Measurements from ENCODE around the gene HLX.

HLX gene

GRCh38 chr1:220884109-220884980, 5.1 kb downstream of the HLX start:
- no peak for DNase-seq

DNA sequence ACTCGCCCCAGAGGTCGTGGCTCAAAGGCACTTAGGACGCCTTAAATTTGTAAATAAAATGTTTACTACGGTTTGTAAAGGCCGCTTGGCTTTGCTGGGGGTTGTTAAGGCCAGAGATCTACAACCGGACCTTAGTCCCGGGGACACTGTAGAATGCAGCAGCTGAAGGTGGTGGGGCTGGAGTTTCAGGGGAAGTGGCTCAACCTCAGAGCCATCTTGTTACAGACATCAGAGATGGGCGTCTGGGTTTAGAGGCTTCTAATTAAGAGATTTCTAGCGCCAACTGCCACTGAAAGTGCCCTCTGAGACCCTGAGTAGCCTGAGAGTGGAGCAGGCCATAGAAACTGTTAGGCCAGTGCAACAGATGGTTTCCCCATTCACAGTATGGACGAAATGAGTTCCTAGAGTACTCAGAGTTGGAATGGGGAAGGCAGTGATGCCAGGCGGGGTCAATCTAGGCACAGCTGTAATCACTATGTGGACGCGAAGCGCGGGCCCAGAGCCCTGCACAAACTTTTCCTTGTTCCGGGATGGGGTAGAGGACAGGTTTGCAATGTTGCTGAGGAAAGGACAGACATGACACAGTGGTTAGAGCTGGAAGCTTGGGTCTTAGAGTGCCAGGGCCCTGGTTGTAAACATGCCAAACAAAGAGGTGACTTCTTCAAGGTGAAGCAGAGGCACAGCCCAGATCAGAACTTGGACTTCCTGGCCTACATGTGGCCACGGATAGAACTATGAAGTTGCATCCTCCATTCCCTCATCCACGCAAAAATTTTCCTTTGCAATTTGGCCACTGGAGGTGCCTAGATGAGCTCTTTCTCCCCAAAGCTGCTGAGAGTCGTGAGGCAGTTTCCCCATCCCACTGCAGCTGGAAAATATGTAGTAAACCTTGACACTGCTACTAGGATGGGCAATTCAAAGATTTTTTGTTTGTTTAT, 6.0 kb downstream of the HLX start:
- no peak for DNase-seq

- no peak for DNase-seq
These were observed 6.7 kb downstream of the HLX start for GRCh38 chr1:220885971-220886370.

DNA sequence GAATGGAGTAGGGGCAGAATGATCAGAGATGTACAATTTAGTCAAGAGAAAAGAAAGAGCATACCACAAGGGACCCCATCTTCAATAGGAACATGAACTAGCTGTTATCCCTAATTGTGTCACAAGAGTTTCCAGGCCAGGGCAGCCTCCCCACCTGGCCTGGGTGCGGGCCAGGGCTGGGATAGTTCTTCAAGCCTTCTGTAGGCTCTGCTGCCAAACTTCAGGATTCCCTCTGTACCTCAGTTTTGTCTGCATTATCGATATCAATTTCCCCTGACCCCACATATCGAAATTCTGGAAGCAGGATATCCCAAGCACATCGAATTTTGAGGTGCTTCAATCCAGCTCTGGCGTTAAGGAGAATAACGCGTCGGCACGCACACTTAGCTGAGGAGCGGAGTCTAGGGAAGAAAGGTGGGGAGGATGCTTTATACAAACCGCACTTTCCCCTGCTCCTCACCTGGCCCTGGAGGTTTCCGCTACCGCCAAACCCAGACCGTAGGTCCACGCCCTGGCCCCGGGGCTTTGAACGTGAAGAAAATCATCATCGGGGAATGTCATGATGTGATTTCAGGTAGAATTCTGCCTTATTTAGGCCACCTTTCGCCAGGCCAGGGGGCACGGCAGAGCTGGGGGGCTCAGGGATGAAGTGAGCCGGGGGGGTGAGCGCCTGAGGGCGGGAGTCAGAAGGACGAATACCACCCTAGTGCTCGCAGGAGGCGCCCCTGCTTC, 7.4 kb downstream of the HLX start:
- no peak for DNase-seq

DNA sequence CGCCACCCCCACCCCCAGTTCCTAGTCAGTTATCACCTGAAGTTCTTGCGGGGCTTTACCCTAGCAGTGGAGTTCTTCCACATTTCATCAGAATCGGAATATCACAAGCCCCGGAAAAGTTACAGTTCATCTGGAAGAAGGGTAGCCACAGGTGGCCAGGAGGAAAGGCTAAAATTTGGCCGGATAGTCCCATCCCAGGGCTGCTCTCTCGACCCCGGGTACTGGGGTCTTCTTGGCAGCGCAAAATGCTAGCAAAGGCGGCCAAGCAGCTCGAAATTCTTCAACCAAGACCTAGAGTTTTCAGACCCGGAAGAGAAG, 7.9 kb downstream of the HLX start:
- no peak for DNase-seq

- peak; percentile 79 for DNase-seq
These were observed 8.5 kb downstream of the HLX start for GRCh38 chr1:220887520-220888416.

DNA sequence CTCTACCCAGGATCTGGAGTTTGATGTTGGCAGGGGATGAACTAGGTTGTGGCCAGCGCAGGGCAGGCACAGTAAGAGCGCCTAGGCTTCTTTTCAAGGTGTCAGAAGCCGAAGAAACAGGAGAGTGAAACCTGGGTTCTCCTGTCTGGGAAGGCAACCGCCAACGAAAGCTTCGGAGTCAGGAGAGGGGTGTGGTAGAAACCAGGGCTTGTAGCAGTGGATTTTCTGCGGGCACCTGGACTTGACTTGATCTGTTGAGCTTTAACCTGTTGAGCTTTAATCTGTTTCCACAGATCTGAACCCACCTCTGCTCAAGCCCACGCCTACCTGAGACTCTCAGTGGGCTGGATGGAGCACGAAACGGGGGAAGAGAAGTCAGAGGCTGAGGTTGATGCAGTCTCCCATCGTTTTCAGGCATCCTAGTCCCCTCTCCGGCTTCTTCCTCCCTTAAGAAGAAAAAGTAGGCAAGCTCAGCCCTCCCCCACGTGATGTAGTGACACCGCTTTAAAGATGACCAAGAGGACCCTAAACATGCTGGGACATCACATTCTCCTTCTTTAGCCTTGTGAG, 9.3 kb downstream of the HLX start:
- DNase-seq = no peak

- DNase-seq = no peak
These were observed 10.1 kb downstream of the HLX start for GRCh38 chr1:220889333-220889732.

GRCh38 chr1:220889848-220890287, 10.6 kb downstream of the HLX start:
- DNase-seq = no peak

DNA sequence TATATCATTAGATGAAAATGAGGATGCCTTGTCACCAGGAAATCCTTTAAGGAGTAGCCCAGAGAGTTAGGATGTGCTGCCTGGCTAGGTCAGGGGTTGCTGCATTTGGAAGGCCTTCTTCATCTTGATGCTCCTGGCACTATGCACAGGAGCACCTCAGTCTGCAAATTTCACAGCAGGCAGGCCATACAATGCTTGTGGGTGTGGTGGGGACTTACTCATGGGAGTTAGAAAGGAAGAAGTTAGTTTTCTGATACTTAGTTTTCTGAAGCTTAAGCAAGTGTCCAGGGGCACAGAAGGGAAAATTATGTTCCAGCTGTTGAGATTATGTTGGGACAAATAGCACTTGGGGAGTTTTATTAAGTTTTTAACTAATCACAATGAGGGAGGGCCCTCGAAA, 11.4 kb downstream of the HLX start:
- DNase-seq = no peak

- DNase-seq = no peak
These were observed 12.2 kb downstream of the HLX start for GRCh38 chr1:220891224-220892085.

GRCh38 chr1:220892086-220892376, 12.8 kb downstream of the HLX start:
- no peak for DNase-seq

DNA sequence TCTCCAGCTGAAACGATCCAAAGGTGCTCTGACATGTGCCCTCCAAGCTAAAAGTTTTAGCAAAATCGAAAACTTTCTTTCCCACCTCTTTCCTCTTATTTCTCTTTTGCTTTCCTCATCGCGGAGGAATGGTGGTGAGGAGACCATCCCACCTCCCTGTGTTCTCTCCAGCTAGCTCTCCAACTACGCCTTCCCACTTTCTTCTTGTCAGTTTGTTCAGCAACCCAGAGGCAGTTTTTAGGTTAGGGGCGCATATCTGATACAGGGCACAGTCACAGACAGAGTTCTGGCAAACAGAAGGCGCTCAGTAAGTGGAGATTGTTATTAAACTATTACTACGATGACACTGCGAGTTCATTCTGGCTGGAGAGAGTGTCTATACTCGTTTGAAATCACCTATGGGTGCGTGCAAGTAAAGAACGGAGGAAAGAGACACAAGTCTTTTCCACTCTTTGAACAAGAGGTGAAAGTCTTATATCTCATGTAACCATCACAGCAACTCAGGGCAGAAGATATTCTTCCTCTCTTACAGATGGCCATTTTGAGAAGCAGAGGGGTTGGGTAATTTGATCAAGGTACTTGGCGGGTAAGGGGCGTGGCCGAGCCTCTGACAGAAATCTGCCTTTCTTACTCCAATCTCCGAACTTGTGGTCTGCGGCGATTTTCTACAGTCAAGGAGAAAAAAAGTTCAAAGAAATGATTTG, 13.9 kb downstream of the HLX start:
- DNase-seq = no peak

- no peak for DNase-seq
These were observed 14.4 kb downstream of the HLX start for GRCh38 chr1:220893701-220894024.

- no peak for DNase-seq
These were observed 15.0 kb downstream of the HLX start for GRCh38 chr1:220894025-220894923.

DNA sequence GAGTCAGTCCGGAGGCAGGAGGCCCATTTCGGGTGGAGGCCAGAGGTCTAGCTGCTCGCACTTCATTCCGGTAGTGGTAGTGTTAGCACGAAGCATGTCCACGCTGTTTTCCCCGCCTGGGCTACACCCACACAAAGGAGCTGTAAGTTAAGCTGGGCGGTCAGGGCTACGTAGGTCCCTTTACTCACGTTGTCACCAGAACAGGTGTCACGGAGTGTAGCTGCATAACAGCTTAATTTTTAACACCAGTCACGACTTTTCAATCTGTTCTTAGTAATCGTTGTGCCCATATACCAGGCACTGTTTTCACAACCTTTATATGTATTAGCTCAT, 15.6 kb downstream of the HLX start:
- DNase-seq = no peak

DNA sequence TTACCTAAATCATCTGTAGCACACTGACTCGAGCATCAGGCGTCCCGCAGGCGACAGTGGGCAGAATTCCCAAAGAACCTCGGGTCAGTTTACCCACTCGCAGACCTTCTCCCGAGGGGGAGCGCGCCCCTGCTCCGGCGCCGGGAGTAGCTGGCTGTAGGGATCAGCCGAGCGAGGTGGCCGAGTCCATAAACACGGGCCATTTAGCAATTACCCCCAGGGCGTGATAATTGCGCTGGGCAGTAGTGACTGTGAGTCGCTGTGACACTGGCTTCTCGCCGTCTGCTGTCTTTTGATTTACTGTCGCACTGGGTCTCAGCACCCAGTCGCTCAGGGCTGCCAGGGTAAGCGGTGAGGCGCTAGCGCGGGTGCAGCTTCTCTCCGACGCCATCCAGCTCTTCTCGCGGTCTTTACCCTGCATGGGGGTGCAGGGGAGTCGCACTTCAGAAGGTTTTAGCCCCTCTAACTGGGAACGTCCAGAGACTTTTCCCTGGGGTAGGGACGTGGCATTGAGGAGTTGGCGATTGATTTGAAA, 16.2 kb downstream of the HLX start:
- no peak for DNase-seq

- no peak for DNase-seq
These were observed 16.8 kb downstream of the HLX start for GRCh38 chr1:220896092-220896491.

DNA sequence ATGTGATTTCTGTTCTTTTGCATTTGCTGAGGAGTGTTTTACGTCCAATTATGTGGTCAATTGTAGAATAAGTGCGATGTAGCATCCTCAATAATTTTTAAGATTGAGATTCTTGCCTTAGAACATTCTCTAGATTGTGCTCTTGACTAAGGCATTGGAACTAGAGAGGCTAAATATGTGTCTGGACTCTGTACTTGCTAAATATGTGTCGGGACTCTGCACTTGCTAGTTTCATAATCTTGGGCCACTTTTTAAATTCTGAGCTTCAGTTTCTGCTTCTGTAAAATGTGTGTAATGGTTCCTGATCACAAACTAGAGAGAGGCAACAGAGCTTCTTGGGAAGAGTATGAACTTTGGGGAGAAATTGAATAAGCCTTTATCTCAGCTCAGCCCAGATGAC, 21.6 kb downstream of the HLX start:
- no peak for DNase-seq
